Measurements from ENCODE around the gene PPP1CC. TPM values are rescaled to one million over a fixed set of nuclear protein-coding genes. Genes with fewer than 3 reads are reported as not detected.
"Not testable (repeated sequence)": the region's sequence is repeated elsewhere in the genome, so short reads cannot be mapped to it uniquely, and the experiment has no call there.

The PPP1CC gene
- total RNA-seq, 1 donor from 2014 or later: 156 TPM

- H3K27ac ChIP-seq (replicated peaks): peak overlapping the region; percentile 59
- H3K36me3 ChIP-seq: peaks cover 11% of the 10 kb centered on the region
- H3K9me3 ChIP-seq (replicated peaks): no peaks in the 10 kb centered on the region
- TF ChIP-seq, protein P1, sequence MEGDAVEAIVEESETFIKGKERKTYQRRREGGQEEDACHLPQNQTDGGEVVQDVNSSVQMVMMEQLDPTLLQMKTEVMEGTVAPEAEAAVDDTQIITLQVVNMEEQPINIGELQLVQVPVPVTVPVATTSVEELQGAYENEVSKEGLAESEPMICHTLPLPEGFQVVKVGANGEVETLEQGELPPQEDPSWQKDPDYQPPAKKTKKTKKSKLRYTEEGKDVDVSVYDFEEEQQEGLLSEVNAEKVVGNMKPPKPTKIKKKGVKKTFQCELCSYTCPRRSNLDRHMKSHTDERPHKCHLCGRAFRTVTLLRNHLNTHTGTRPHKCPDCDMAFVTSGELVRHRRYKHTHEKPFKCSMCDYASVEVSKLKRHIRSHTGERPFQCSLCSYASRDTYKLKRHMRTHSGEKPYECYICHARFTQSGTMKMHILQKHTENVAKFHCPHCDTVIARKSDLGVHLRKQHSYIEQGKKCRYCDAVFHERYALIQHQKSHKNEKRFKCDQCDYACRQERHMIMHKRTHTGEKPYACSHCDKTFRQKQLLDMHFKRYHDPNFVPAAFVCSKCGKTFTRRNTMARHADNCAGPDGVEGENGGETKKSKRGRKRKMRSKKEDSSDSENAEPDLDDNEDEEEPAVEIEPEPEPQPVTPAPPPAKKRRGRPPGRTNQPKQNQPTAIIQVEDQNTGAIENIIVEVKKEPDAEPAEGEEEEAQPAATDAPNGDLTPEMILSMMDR (IDR thresholded peaks at IDR 0.05; ENCODE audit: borderline replicate concordance): no peak
- intact Hi-C loops (cut with micrococcal nuclease): no loop called here
- no peak for DNase-seq
- H3K4me3 ChIP-seq: peak overlapping the region; percentile 100
- peaks cover 88% of the 10 kb centered on the region for H3K4me1 ChIP-seq
- no peaks in the 10 kb centered on the region for H3K27me3 ChIP-seq (ENCODE audit: low read depth)
Observed at GRCh38 chr12:110739488-110739887, 3.2 kb downstream of the PPP1CC start.

- H3K9me3 ChIP-seq (replicated peaks): no peaks in the 10 kb centered on the region
- H3K27me3 ChIP-seq (ENCODE audit: low read depth): no peaks in the 10 kb centered on the region
- H3K36me3 ChIP-seq: peaks cover 11% of the 10 kb centered on the region
- intact Hi-C loops (cut with micrococcal nuclease): no loop called here
- no peak for DNase-seq
- H3K27ac ChIP-seq (replicated peaks): peak overlapping the region; percentile 30
- TF ChIP-seq, protein P1 (IDR thresholded peaks at IDR 0.05; ENCODE audit: borderline replicate concordance): no peak
- peaks cover 91% of the 10 kb centered on the region for H3K4me1 ChIP-seq
- no peak overlapping the region for H3K4me3 ChIP-seq
Observed at GRCh38 chr12:110737532-110737931, 5.2 kb downstream of the PPP1CC start.

- DNase-seq; intact Hi-C loops (cut with micrococcal nuclease); H3K4me3 ChIP-seq; H3K9me3 ChIP-seq (replicated peaks); H3K27me3 ChIP-seq (ENCODE audit: low read depth): not testable (repeated sequence)
- Histone ChIP-seq H3K27ac (replicated peaks) (peak overlapping the region; percentile 30), H3K4me1 (peaks cover 91% of the 10 kb centered on the region), H3K36me3 (peaks cover 11% of the 10 kb centered on the region)
Observed at GRCh38 chr12:110737016-110737415, 5.7 kb downstream of the PPP1CC start.

GRCh38 chr12:110733900-110734299, 8.8 kb downstream of the PPP1CC start:
- no peaks in the 10 kb centered on the region for H3K9me3 ChIP-seq (replicated peaks)
- H3K4me3 ChIP-seq: no peak overlapping the region
- no peak overlapping the region for H3K27ac ChIP-seq (replicated peaks)
- peaks cover 37% of the 10 kb centered on the region for H3K36me3 ChIP-seq
- peaks cover 79% of the 10 kb centered on the region for H3K4me1 ChIP-seq
- TF ChIP-seq, protein P1 (IDR thresholded peaks at IDR 0.05; ENCODE audit: borderline replicate concordance): no peak
- no peak for DNase-seq
- intact Hi-C loops (cut with micrococcal nuclease): no loop called here
- no peaks in the 10 kb centered on the region for H3K27me3 ChIP-seq (ENCODE audit: low read depth)

- no peaks in the 10 kb centered on the region for H3K27me3 ChIP-seq (ENCODE audit: low read depth)
- no peak for DNase-seq
- intact Hi-C loops (cut with micrococcal nuclease): no loop called here
- peak overlapping the region; percentile 12 for H3K4me3 ChIP-seq
- peaks cover 44% of the 10 kb centered on the region for H3K36me3 ChIP-seq
- TF ChIP-seq, protein P1 (IDR thresholded peaks at IDR 0.05; ENCODE audit: borderline replicate concordance): no peak
- peak overlapping the region; percentile 56 for H3K27ac ChIP-seq (replicated peaks)
- no peaks in the 10 kb centered on the region for H3K9me3 ChIP-seq (replicated peaks)
- H3K4me1 ChIP-seq: peaks cover 79% of the 10 kb centered on the region
Observed at GRCh38 chr12:110733089-110733715, 9.5 kb downstream of the PPP1CC start.

- H3K4me3 ChIP-seq: no peak overlapping the region
- peaks cover 51% of the 10 kb centered on the region for H3K36me3 ChIP-seq
- no peaks in the 10 kb centered on the region for H3K9me3 ChIP-seq (replicated peaks)
- TF ChIP-seq, protein P1 (IDR thresholded peaks at IDR 0.05; ENCODE audit: borderline replicate concordance): no peak
- intact Hi-C loops (cut with micrococcal nuclease): no loop called here
- no peak for DNase-seq
- H3K4me1 ChIP-seq: peaks cover 73% of the 10 kb centered on the region
- no peaks in the 10 kb centered on the region for H3K27me3 ChIP-seq (ENCODE audit: low read depth)
- H3K27ac ChIP-seq (replicated peaks): peak overlapping the region; percentile 56
Observed at GRCh38 chr12:110732572-110732971, 10.1 kb downstream of the PPP1CC start.
